Activated CD4-positive, alpha-beta T cell treated with anti-CD3 and anti-CD28 coated beads, Interleukin-10, Interleukin-2, amounts not matched to agents 100 ng/mL and 50 ng/mL, durations not matched to agents 16 hours and 8 hours (primary cell): Measurements from ENCODE around the gene TMEM43.
"Not testable (repeated sequence)": the region's sequence is repeated elsewhere in the genome, so short reads cannot be mapped to it uniquely, and the experiment has no call there.

ENCODE experiments used
- DNase-seq: peaks from one replicate; pipeline ENCODE4 v3.0.0-alpha.2; 2020

TMEM43 gene

GRCh38 chr3:14124615-14125192 lies at the start of gene TMEM43, which contains the start of gene CHCHD4:
Gene TMEM43, plus strand, starts transcription at chr3:14125052. Its CDS starts 142 bp downstream, at chr3:14125194.
Gene CHCHD4, minus strand, starts transcription at chr3:14124870. Its CDS starts 194 bp downstream, at chr3:14124676.
- DNase-seq = peak; percentile 99

GRCh38 chr3:14075233-14075632 lies 49.6 kb upstream of the TMEM43 start:
- DNase-seq = not testable (repeated sequence)

GRCh38 chr3:14077310-14077709 lies 47.5 kb upstream of the TMEM43 start:
- DNase-seq = no peak

GRCh38 chr3:14082108-14082657 lies 42.7 kb upstream of the TMEM43 start:
- DNase-seq = peak; percentile 34

GRCh38 chr3:14087461-14087860 lies 37.4 kb upstream of the TMEM43 start:
- DNase-seq = not testable (repeated sequence)

- DNase-seq = not testable (repeated sequence)
Observed at GRCh38 chr3:14091959-14092358, 32.9 kb upstream of the TMEM43 start.

- DNase-seq = no peak
Observed at GRCh38 chr3:14092464-14092863, 32.4 kb upstream of the TMEM43 start.

GRCh38 chr3:14093831-14094230 lies 31.0 kb upstream of the TMEM43 start:
- no peak for DNase-seq

- no peak for DNase-seq
Observed at GRCh38 chr3:14096742-14097141, 28.1 kb upstream of the TMEM43 start.

GRCh38 chr3:14097616-14098391 lies 27.0 kb upstream of the TMEM43 start:
- DNase-seq = no peak

- DNase-seq = not testable (repeated sequence)
Observed at GRCh38 chr3:14109821-14110220, 15.0 kb upstream of the TMEM43 start.

GRCh38 chr3:14110699-14111098 lies 14.2 kb upstream of the TMEM43 start:
- no peak for DNase-seq

- DNase-seq = no peak
Observed at GRCh38 chr3:14113965-14114635, 10.8 kb upstream of the TMEM43 start.

GRCh38 chr3:14117468-14118399 lies 7.1 kb upstream of the TMEM43 start:
- DNase-seq = no peak

- DNase-seq = no peak
Observed at GRCh38 chr3:14118400-14119381, 6.2 kb upstream of the TMEM43 start.

- no peak for DNase-seq
Observed at GRCh38 chr3:14119651-14120050, 5.2 kb upstream of the TMEM43 start.

GRCh38 chr3:14120111-14120920 lies 4.5 kb upstream of the TMEM43 start:
- DNase-seq = no peak

- not testable (repeated sequence) for DNase-seq
Observed at GRCh38 chr3:14120921-14121448, 3.9 kb upstream of the TMEM43 start.

GRCh38 chr3:14121859-14122258 lies 3.0 kb upstream of the TMEM43 start:
- DNase-seq = no peak

- no peak for DNase-seq
Observed at GRCh38 chr3:14122301-14122700, 2.6 kb upstream of the TMEM43 start.
